Tibial artery (tissue), 4 donors: ENCODE results near the gene SERPINE2.

Experiments used
- DNase-seq, 2 donors: peaks; one replicate each; pipeline ENCODE4 v3.0.0-alpha.2; 2019
- H3K27ac ChIP-seq, 2 donors: fragments of 200-600 bp; sonication (generic) in 1 of 2; 1 replicate in 1 of 2; 2 replicates in 1 of 2; pipeline ENCODE4 v1.5.1; 2018 to 2019; ENCODE audit warnings: mild to moderate bottlenecking in 1 of 2
- H3K27me3 ChIP-seq, 2 donors: fragments of 200-600 bp; sonication (generic) in 1 of 2; one replicate each; pipeline versions ENCODE4 v1.5.1 to v1.6.0; 2016 to 2019
- H3K36me3 ChIP-seq, 3 donors: fragments of 200-600 bp; sonication (generic) in 2 of 3; one replicate each; pipeline ENCODE4 v1.5.1; 2016 to 2019; ENCODE audit warnings: mild to moderate bottlenecking in 2 of 3
- H3K4me1 ChIP-seq, 4 donors: fragments of 200-600 bp; sonication (generic) in 2 of 4; 1 replicate in 3 of 4; 2 replicates in 1 of 4; pipeline ENCODE4 v1.5.1; 2016 to 2019
- H3K4me3 ChIP-seq, 2 donors: fragments of 200-600 bp; sonication (generic) in 1 of 2; 1 replicate in 1 of 2; 2 replicates in 1 of 2; pipeline ENCODE4 v1.5.1; 2018 to 2019; ENCODE audit warnings: mild to moderate bottlenecking in 2 of 2
- H3K9me3 ChIP-seq, 3 donors: fragments of 200-600 bp; sonication (generic) in 1 of 3; one replicate each; pipeline ENCODE4 v1.5.1; 2016 to 2019
- intact Hi-C: fragments of 100-400 bp; cut with DNase I; formaldehyde crosslinking; loops from one replicate; pipeline ENCODE4 v1.15.0; 2023; ENCODE audit warnings: low total_unique reads
- TF ChIP-seq, protein P1 (sequence below), 2 experiments: fragments of 200-600 bp in 1 of 2; fragments of 450-650 bp in 1 of 2; IDR thresholded peaks; one replicate each; pipeline ENCODE4 v1.5.1; 2017 to 2019; ENCODE audit warnings: antibody characterized with exemption in 2 of 2, mild to moderate bottlenecking in 1 of 2, moderate library complexity in 1 of 2

SERPINE2 gene

GRCh38 chr2:224042191-224042696, 3.2 kb upstream of the SERPINE2 start:
- Histone ChIP-seq H3K36me3 (no peaks in the 10 kb centered on the region), H3K4me3 (no peak overlapping the region), H3K9me3 (no peaks in the 10 kb centered on the region), H3K4me1 (peaks cover 0 to 24% (median 12%) of the 10 kb centered on the region in 4 donors), H3K27ac (no peak overlapping the region), H3K27me3 (peaks cover 0 to 22% of the 10 kb centered on the region in 2 donors)
- DNase-seq, result no peak
- intact Hi-C loops, result no loop called here
- TF ChIP-seq, protein P1, sequence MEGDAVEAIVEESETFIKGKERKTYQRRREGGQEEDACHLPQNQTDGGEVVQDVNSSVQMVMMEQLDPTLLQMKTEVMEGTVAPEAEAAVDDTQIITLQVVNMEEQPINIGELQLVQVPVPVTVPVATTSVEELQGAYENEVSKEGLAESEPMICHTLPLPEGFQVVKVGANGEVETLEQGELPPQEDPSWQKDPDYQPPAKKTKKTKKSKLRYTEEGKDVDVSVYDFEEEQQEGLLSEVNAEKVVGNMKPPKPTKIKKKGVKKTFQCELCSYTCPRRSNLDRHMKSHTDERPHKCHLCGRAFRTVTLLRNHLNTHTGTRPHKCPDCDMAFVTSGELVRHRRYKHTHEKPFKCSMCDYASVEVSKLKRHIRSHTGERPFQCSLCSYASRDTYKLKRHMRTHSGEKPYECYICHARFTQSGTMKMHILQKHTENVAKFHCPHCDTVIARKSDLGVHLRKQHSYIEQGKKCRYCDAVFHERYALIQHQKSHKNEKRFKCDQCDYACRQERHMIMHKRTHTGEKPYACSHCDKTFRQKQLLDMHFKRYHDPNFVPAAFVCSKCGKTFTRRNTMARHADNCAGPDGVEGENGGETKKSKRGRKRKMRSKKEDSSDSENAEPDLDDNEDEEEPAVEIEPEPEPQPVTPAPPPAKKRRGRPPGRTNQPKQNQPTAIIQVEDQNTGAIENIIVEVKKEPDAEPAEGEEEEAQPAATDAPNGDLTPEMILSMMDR (IDR thresholded peaks at IDR 0.05), result no peak

GRCh38 chr2:224041554-224041953, 2.5 kb upstream of the SERPINE2 start:
- Histone ChIP-seq H3K27ac (no peak overlapping the region), H3K4me3 (no peak overlapping the region), H3K27me3 (peaks cover 0 to 29% of the 10 kb centered on the region in 2 donors), H3K36me3 (no peaks in the 10 kb centered on the region), H3K4me1 (peaks cover 0 to 24% (median 12%) of the 10 kb centered on the region in 4 donors), H3K9me3 (no peaks in the 10 kb centered on the region)
- intact Hi-C loops, result no loop called here
- TF ChIP-seq, protein P1 (IDR thresholded peaks at IDR 0.05), result no peak
- no peak for DNase-seq

DNA sequence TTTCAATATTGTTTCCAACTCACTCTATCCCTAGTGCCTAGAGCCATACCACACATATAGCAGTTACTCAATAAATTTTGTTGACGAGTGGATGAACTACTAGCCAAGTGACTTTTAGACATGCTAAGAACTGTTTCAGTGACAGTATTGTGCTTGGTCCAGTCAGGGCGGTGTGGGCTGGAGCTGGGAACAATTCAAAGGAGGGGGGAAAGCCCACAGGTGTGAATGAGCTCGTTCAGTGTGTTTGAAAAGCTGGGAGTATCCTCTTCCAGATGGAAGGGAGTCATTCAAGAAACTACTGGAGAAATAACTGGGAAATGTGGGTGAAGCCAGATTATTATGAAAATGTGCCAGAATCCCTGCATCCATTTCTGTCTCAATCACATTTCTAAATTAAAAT, 1.7 kb upstream of the SERPINE2 start:
- TF ChIP-seq, protein P1 (IDR thresholded peaks at IDR 0.05), result no peak
- Histone ChIP-seq H3K4me1 (peaks cover 0 to 24% (median 12%) of the 10 kb centered on the region in 4 donors), H3K9me3 (no peaks in the 10 kb centered on the region), H3K4me3 (no peak overlapping the region), H3K27ac (no peak overlapping the region), H3K27me3 (peaks cover 0 to 35% of the 10 kb centered on the region in 2 donors), H3K36me3 (no peaks in the 10 kb centered on the region)
- DNase-seq, result no peak
- intact Hi-C loops, result no loop called here

DNA sequence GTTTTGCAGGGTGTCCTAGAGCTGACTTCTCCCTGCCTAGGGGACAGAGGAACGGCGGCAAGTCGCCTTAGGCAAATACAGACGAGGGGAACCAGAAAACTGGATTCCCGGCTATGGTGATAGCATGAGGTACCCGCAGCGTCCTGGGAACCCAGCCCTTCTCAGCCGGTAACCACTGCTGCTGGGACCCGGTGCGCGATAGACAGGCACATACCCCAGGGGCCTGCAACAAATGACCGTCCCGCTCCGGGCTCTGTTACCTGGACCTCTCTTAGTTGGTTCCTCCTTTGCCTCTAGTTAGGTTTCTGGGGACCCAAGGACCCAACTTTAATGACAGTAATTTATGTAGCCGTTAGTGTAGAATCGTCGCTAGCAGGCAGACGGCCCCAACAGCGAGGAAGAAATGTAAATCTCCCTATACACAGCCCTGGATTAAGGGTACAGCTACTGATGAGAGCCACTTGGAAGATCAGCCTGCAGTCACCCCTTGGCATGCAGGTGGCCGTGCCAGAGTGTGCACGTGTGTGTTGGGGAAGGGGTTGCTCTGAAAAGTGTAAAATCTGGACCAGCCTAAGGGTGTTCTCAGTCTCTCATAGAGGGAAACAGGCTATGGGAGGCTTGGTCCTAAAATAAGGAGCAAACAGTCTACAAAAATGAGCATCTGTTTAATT, 819 bp upstream of the SERPINE2 start:
- Histone ChIP-seq H3K9me3 (no peaks in the 10 kb centered on the region), H3K4me1 (peaks cover 0 to 24% (median 12%) of the 10 kb centered on the region in 4 donors), H3K27me3 (peaks cover 0 to 41% of the 10 kb centered on the region in 2 donors), H3K36me3 (no peaks in the 10 kb centered on the region), H3K4me3 (peak overlapping the region; percentile 54 to 66), H3K27ac (no peak overlapping the region)
- TF ChIP-seq, protein P1 (IDR thresholded peaks at IDR 0.05), result no peak
- intact Hi-C loops, result no loop called here
- no peak for DNase-seq

DNA sequence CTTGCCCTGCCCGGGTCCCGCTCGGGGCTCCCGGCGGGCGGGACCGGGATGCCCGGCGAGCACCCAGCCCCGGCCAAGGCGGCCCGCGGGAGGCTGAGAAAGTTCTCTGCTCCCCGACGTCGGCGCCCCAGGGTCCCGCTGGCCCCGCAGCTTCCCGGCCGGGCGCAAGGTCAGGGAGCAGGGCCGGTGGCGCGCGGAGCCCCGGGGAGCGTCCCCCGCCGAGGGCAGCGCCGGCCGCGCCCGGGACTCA, 331 bp downstream of the SERPINE2 start:
- intact Hi-C loops, result no loop called here
- H3K4me3 ChIP-seq, result peak overlapping the region; percentile 54 to 66
- TF ChIP-seq, protein P1 (IDR thresholded peaks at IDR 0.05), result no peak
- peaks cover 0 to 42% of the 10 kb centered on the region in 2 donors for H3K27me3 ChIP-seq
- peaks cover 0 to 24% (median 12%) of the 10 kb centered on the region in 4 donors for H3K4me1 ChIP-seq
- H3K27ac ChIP-seq, result peak overlapping the region in 1 of 2 donors; percentile 47
- no peaks in the 10 kb centered on the region for H3K9me3 ChIP-seq
- no peak for DNase-seq
- H3K36me3 ChIP-seq, result no peaks in the 10 kb centered on the region
